ENCODE results near the gene CDK6.
A peak's percentile ranks its signal among the peaks of the same experiment; 100 is the strongest.
"Not testable (repeated sequence)": the region's sequence is repeated elsewhere in the genome, so short reads cannot be mapped to it uniquely, and the experiment has no call there.

The CDK6 gene

DNA sequence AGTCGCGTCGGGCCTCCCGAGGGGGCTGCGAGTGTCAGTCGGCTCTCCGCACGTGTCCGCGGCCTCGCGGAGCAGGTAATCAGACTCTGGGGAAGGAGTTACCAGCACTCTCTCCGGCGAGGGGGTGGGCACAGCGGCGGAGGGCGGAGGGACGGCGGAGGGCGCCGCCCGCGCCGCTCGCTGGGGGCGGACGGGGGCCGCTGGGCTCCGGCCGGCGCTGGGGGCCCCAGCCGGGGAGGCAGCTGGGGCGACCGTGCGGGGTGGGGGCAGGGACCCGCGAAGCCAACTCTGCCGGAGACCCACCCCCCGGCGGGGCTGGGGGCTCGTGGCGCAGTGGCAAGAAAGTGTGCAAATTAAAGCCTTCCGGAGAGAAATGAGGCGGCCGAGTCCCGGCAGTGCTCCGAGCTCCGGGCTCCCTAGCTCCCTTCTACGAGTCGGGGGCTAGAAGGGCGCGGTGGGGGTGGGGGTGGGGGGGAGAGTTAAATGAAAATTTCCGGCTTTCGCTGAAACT is at the start of gene CDK6:
TSS of gene CDK6 (minus strand) at position 85 of the 511 bp plus-strand sequence. CDS start 3,250 bp downstream, outside the sequence.
- DNase-seq (ENCODE audit: low read depth in 2 of 2) = peak; percentile 62 to 66

DNA sequence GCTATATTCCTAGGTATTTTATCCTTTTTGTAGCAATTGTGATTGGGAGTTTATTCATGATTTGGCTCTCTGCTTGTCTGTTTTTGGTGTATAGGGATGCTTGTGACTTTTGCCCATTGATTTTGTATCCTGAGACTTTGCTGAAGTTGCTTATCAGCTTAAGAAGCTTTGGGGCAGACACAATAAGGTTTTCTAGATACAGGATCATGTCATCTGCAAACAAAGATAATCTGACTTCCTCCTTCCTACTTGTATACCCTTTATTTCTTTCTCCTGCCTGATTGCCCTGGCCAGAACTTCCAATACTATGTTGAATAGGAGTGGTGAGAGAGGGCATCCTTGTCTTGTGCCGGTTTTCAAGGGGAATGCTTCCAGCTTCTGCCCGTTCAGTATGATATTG is 49.7 kb upstream of the CDK6 start:
- not testable (repeated sequence) for DNase-seq (ENCODE audit: low read depth in 2 of 2)

DNA sequence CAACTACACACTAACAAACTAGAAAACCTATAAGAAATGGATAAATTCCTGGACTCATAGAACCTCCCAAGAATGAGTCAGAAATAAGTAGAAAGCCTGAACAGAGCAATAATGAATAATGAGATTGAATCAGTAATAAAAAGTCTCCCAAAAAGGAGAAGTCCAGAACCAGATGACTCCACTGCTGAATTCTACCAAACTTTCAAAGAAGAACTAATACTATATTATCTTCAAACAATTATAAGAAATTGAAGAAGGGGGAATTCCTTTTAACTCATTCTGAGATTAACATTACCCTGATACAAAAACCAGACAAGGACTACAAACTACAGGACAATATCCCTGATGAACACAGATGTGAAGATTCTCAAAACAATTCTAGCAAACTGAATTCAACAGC is 47.8 kb upstream of the CDK6 start:
- DNase-seq (ENCODE audit: low read depth in 2 of 2) = no peak

DNA sequence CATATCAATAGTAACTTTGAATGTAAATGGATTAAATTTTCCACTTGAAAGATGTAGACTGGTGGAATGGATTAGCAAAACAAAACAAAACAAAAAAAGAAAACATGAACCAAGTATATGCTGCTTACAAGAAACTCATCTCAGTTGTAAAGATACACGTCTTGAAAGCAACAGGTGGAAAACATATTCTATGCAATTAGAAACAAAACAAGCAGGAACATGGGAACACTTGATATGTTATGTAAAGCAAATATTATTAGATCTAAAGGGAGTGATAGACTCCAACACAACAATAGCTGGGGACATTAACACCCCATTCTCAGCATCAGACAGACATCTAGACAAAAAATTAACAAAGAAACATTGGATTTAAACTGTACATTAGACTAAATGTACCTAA is 46.4 kb upstream of the CDK6 start:
- DNase-seq (ENCODE audit: low read depth in 2 of 2) = no peak

DNA sequence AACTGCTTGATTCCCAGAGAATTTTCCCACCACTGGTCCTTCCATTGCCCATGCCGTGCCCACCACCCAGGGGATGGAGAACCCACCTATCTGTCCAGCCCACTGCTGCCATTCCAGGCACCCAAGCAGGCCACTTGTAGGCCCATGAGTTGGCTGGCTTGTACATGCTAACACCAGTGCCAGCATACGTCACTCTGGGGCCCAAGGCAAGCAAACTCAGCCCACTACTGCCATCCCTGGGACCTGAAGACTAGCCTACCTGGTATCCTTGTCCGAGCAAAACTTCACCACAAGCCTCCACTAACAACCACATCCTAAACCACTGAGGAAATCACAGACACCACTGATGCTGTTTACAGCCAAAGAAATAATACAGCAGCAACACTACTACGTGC is 44.7 kb upstream of the CDK6 start:
- no peak for DNase-seq (ENCODE audit: low read depth in 2 of 2)

DNA sequence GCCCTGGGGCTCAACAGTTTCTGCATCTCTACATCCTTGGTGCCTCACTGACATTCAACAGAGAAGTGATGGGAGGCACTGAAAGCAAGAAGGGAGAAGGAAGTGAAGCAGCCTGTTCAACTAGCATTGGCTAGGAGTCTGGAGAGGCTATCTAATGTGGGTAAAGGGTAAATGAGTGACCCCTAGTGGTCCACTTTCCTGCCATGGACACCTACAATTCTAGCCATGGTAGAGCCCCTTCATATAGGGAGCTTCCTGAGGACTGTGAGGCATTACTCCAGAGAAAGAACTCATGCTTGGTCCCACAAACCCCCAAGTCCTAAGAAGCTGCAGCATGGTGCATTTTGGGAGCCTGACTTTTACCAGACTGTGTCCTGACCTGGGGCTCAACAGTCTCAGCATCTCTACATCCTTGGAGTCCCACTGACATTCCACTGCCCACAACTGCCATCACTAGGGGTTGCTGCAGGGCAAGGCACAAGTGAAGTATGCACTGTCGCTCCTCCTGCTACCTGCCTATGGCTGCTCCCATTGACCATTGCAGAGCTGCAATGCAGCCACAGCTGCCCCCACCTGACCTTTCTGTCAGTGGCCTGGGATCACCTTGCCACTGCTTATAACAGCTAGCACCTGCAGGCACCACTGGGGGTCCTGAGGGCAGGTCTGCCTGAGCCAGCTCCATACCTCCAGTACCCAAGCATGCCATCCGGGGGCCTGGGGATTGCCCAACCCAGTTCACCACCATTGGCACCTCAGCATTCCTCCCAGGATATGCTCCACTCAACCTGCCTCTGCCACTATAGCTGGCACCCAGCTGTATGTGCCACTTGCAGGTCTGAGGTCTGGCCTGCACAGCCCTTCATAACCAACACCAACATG is 44.1 kb upstream of the CDK6 start:
- no peak for DNase-seq (ENCODE audit: low read depth in 2 of 2)

DNA sequence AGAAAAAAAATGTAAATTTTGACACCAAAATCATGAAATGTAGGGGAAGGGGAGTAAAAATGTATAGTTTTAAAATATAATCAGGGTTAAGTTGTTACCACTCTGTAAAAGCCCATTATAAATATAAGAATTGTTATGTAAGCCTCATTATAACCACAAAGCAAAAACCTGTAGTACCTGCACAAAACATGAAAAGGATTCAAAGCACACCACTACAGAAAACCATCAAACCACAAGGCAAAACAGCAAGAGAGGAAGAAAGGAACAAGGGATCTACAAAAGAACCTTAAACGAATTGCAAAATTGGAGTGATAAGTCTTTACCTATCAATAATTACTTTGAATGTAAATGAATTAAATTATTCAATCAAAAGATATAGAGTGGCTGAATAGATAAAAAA is 41.0 kb upstream of the CDK6 start:
- DNase-seq (ENCODE audit: low read depth in 2 of 2) = no peak

DNA sequence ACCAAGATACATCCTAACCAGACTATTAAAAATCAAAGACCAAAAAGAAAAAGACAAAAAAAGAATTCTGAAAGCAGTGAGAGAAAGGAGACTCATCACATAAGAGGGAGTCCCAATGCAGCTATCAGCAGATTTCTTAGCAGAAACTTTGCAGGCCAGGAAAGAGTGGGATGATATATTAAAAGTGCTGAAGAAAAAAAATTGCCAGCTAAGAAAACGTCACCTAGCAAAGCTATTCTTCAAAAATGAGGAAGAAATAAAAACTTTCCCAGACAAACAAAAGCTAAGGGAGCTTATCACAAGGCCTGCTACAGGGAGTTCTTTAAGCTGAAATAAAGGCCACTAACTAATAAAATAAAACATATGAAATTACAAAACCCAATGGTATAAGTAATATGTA is 40.5 kb upstream of the CDK6 start:
- no peak for DNase-seq (ENCODE audit: low read depth in 2 of 2)

DNA sequence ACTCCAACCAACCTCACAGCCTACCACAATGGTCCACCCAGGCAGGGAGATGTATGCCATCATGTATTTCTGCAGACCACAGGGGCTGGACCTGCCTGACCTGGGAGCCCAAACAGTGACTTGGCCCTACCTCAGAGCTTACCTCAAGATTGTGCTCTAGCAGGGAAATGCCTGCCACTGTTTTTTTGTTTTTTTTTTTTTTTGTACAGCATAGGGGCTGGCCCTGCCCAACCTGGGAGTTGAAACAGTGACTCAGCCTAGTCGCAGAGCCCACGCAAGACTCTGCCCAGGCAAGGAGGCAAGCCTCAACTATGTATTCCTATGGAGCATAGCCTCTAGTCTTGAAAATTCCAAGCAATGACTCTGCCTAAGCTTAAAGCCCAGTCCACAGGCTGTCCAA is 39.3 kb upstream of the CDK6 start:
- peak in 1 of 2 donors; percentile 7 for DNase-seq (ENCODE audit: low read depth in 2 of 2)

DNA sequence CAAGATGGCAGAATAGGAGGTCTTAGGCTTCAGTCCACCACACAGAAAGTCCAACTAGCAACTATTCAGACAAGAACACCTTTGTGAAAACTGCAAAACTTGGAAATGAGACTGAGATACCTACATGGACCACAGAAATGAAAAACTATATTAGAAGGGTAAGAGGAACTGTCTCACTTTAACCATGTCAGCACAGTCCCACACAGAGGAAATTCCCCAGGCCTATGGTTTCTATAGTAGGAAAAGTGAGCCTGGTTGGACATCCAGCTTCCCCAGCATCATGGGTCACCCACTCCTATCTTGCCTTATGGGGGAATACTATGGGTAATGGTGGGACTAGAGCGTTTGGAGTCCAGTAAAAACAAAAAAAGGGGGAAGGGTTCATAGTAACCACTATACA is 38.8 kb upstream of the CDK6 start:
- no peak for DNase-seq (ENCODE audit: low read depth in 2 of 2)

DNA sequence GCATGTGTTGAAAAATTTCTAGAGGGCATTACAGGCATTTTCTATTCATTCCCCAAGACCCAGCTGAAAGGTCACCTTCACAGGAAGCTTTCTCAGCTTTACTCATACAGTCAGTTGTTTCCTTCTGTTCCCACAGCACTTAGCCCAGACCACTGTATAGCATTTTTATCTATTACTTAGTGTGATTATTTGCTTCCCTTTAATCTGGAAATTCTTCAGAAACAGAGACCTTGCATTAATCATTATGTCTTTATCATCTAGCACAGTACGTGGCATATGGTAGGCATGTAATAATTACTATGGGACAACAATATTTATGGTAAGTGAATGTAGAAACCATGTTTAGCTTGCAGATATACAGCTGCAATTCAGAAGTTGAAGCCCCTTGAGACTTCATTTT is 38.2 kb upstream of the CDK6 start:
- no peak for DNase-seq (ENCODE audit: low read depth in 2 of 2)

DNA sequence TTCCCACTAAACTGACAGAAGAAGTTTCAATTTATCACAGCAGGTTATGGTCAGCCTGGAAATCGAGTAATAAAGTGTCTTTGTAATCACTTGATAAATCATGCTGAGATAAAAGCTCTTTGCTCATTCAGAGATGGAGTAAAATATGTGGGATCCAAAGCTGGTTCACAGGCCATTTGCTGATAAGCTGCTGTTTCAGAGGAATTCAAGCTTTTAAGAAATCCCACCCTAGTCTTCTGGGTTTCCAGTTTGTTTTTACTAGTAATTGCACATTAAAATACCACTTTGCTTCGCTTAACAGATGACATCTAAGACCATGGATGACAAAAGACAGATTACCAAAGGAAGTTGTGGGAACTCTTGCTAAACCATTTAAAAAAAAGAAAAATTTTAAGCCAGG is 37.4 kb upstream of the CDK6 start:
- no peak for DNase-seq (ENCODE audit: low read depth in 2 of 2)

DNA sequence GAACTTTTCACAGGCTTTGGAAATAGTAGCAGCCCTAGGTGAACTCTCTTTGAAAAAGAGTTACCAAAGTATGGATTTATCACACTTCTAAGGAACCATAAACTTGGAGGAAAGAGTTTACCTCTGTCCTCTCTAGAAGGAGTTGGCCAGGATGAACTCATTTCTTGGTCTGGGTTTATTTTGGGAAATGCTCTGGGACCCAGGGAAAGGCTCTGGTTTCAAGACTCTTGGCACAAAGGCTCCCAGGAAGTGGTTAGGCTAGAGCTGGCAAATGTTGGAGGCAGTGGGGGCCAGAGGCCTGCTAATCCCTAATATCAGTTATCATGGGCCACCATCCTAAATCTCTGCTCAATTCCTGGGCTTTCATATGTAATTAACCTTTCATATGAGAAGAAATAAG is 36.3 kb upstream of the CDK6 start:
- no peak for DNase-seq (ENCODE audit: low read depth in 2 of 2)

DNA sequence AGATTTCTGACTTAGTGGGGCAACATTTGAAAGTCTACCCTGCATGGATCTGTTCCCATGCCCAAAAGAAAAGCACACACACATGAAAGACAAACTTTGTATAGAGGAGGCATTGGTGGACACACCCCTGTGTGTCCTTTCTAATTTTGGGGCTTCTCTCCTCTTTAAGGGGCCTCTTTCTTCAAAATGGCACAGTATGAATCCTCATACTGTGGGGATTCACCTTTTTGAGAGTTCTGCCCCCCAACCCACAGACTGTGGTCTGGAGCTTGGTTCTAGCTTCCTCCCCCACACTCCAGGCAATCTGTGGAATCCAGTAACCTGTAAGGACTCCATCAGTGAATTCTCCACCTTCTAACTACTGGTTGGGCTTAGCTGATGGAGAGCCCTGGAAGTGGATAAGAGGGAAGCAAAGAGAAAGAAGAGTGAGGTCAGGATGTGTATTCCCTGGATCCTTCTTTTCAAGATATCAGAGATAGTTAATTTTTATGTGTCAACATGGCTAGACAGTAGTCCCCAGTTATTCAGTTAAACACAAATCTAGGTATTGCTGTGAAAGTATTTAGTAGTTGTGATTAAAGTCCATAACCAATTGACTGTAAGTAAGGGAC is 32.4 kb upstream of the CDK6 start:
- DNase-seq (ENCODE audit: low read depth in 2 of 2) = no peak

DNA sequence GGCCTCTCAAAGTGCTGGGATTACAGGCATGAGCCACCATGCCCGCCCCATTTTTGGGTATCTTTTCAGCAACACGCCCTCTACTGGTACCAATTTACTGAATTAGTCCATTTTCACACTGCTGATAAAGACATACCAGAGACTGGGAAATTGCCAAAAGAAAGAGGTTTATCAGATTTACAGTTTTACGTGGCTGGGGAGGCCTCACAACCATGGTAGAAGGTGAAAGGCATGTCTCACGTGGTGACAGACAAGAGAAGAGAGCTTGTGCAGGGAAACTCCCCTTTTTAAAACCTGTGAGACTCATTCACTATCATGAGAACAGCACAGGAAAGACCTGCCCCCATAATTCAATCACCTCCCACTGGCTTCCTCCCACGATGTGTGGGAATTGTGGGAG is 27.8 kb upstream of the CDK6 start:
- DNase-seq (ENCODE audit: low read depth in 2 of 2) = not testable (repeated sequence)

DNA sequence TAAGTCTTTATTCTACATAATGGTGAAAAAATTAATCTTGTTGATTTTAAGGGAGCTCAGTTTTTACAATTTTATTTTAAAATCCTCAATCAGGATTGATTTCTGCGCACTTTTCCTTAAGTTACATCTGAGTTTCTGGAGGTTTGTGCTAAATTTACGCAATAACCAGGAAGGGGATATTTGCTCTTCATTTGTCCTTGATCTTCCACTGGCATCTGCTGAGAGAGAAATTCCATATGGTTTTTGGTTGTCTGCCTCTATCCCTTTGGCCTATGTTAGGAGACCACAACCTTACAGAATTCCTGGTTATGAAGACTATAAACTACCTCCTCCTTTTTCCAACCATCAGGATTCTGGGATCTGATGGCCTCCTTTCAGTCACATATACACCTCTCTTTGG is 20.1 kb upstream of the CDK6 start:
- DNase-seq (ENCODE audit: low read depth in 2 of 2) = no peak

DNA sequence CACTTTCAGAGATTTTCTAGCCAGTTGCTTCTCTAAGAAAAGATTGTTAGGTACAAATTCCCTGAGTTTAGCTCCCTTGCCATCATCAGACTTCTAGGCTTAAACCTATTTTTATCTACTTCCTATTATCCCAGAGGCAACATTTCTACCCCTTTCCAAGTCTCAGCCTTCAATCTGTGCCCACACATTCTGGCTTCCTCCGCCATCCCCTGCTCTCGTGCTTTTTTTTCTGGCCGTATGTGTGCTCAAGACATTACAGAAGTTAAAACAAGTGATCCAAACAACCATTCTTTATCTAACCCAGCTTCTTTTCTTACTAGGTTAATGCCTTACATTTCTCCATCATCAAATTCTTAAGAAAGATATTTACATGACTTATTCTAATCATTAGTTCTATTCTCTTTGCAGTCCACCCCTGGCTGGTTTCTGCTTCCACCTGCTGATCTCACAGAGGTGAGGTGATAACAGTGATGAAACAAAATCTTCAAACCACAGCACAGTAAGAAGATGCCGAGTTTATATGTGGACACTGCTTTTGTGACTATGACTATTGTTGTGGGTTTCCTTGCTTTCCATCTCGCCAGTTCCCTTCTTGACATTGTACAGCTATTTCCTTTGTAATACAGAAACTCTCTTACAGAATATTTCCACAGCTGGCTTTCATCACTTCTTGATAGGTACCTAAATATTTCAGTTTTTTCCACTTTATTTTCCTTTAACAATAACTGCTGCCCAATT is 18.3 kb upstream of the CDK6 start:
- DNase-seq (ENCODE audit: low read depth in 2 of 2) = peak in 1 of 2 donors; percentile 12

DNA sequence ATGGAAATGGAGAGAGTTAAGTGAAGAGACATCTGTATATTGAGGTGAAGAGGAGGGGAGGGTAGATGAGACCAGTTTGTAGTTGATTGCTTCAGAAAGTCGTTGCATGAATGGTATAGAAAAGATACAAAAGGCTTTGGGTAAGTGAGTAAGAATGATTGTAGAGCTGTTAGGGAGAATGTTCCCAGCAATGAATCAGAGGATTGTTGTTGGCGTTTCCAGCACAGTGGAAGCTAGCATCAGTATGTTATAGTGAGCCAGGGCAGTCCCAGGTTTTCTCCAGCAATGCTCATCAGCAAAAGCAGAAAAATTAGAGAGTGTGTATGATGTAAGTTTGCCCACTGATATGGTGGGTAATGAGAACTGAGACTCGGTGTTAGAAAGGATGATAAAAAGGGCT is 15.4 kb upstream of the CDK6 start:
- DNase-seq (ENCODE audit: low read depth in 2 of 2) = no peak

DNA sequence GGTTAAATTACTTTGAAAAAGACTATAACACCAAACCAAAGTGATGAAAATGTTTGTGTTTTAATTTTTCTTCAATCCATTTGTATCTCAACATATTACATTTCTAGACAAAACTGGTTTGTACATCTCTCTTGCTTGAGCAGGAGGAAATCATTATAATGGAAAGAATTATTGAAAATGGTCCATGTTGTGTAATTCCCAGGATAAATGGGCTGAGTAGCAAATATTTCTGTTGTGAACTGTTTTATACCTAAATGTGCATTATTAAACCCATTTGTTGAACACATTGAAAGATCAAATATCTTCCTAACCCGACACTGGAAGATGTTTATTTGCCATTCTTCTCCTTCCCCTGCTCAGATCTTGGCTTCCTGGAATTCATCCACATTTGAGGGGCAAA is 14.1 kb upstream of the CDK6 start:
- no peak for DNase-seq (ENCODE audit: low read depth in 2 of 2)

DNA sequence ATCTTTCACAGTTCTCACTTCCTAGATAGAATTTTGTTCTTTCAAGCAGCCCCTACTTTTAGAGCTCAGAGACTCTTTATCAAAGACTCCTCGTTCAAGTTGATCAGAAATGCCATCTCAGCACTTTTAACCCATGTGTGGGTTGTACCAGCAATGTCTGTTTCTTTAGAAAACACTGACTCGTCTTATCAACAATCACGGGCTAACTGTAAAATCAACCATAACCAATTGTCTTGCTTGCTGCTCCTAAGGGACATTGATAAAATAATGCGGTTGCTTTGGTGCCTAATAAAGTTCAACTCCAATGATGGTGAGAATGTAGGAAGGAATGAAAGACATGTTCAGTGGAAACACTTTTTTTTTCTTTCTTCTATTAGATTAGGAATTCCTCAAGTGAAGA is 12.9 kb upstream of the CDK6 start:
- DNase-seq (ENCODE audit: low read depth in 2 of 2) = no peak

DNA sequence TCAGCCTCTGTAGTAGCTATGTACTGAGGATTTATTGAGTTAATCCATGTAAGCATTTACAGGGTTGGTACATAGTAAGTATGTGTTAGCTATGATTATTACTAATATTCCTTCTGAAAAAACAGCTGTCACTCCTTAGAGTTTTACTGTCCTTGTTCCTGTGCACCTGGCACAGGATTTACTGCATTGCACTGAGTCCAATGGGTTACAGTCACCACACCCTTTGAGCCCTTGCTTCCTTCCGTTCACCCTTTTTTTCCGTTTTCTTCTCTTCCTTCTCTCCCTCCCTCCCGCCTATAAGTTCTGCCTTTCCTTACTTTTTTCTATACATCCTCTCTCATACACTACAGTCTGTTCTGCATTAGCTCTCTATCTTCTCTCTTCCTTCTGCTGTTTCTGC is 12.5 kb upstream of the CDK6 start:
- DNase-seq (ENCODE audit: low read depth in 2 of 2) = no peak

DNA sequence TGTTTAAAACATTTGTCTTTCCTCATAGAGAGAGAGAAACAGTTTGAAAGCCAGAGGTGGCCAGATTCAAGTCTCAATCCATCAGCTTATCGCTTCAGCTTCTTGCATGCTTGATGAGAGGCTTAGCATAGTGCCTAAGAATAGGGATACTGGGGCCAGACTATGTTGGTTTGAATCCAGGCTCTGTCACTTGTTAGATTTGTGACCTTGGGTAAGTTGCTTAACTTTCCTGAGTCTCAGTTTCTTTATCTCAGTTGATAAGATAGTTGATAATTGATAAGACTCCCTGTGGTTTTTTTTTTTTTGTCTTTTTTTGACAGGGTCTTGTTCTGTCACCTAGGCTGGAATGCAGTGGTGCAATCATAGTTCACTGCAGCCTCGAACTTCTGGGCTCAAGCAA is 12.1 kb upstream of the CDK6 start:
- DNase-seq (ENCODE audit: low read depth in 2 of 2) = no peak

DNA sequence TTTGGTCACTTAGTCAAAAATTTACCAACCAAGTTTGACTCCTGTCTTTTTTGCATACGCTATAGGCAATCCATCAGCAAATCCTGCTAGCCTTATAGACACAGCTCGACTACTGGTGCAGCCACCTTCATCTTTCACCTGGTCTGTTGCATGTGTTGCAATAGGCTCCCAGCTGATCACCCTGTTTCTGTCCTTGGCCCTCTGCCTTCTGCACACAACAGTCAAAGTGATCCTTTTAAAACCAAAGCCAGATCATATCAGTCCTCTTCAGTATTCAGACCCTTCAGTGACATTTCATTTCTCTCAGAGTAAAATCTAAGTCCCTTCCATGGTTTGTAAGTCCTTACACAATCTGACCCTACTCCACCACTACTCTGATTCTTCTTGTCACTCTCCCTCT is 10.9 kb upstream of the CDK6 start:
- DNase-seq (ENCODE audit: low read depth in 2 of 2) = no peak

All from stimulated activated CD4-positive, alpha-beta T cell treated with anti-CD3 and anti-CD28 coated beads, Interleukin-4, amount 100 ng/mL, for 48 hours (primary cell).